Progenitor cell of endocrine pancreas (in vitro differentiated cells): ENCODE data around the gene BTF3. TPM values are rescaled to one million over a fixed set of nuclear protein-coding genes. Genes with fewer than 3 reads are reported as not detected.
A peak's percentile ranks its signal among the peaks of the same experiment; 100 is the strongest.

Experiments used
- DNase-seq: peaks from one replicate; pipeline ENCODE4 v3.0.0; 2021; ENCODE audit warnings: low spot score; ENCODE audit not compliant: unreplicated experiment
- H3K27ac Mint-ChIP-seq: 2 replicates; pipeline ENCODE4 v1.8.0; 2021; ENCODE audit warnings: mild to moderate bottlenecking, moderate library complexity, mixed read lengths
- H3K27me3 Mint-ChIP-seq: 2 replicates; pipeline ENCODE4 v1.8.0; 2021; ENCODE audit warnings: mixed read lengths
- H3K36me3 Mint-ChIP-seq: 2 replicates; pipeline ENCODE4 v1.8.0; 2022; ENCODE audit warnings: mixed read lengths; ENCODE audit not compliant: insufficient read depth
- H3K4me1 Mint-ChIP-seq: 2 replicates; pipeline ENCODE4 v1.8.0; 2021; ENCODE audit warnings: low read depth, mixed read lengths
- H3K4me3 Mint-ChIP-seq: 2 replicates; pipeline ENCODE4 v1.8.0; 2021; ENCODE audit warnings: low read depth, mild to moderate bottlenecking, moderate library complexity, mixed read lengths
- H3K9me3 Mint-ChIP-seq: 2 replicates; pipeline ENCODE4 v1.8.0; 2021; ENCODE audit warnings: low read depth, mixed read lengths
- total RNA-seq: library from RNA; stranded (reverse); gene quantifications from 2 replicates; pipeline ENCODE4 v1.2.1, GENCODE V29; 2021
- TF ChIP-seq, protein P1 (sequence below): fragments of 200-600 bp; sonication (generic); IDR thresholded peaks from one replicate; pipeline ENCODE4 v1.5.0; 2021; ENCODE audit warnings: antibody characterized with exemption, mild to moderate bottlenecking; ENCODE audit not compliant: unreplicated experiment

Gene BTF3
- total RNA-seq, 1 donor from 2014 or later: 589 TPM

DNA sequence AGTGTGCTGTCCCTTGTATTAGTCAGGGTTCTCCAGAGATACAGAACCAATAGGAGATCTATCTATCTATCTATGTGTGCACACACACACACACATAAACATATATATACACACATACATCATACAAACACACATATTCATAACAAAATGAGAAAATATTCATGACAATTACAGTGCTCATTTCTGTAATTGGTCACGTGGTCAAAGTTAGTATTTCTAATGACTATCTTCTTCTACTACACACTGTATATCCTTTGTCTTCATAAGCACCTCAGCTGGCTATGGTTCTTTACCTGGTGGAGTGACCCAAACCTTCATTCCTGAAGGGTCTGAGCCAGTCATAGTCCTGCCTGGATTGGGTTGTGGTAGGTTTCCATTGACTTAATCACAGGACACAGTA is 17.7 kb upstream of the BTF3 start:
- H3K4me1 Mint-ChIP-seq: no peaks in the 10 kb centered on the region
- H3K4me3 Mint-ChIP-seq: no peak overlapping the region
- H3K27me3 Mint-ChIP-seq: peaks cover 2% of the 10 kb centered on the region
- H3K36me3 Mint-ChIP-seq: no peaks in the 10 kb centered on the region
- no peak for DNase-seq
- TF ChIP-seq, protein P1, sequence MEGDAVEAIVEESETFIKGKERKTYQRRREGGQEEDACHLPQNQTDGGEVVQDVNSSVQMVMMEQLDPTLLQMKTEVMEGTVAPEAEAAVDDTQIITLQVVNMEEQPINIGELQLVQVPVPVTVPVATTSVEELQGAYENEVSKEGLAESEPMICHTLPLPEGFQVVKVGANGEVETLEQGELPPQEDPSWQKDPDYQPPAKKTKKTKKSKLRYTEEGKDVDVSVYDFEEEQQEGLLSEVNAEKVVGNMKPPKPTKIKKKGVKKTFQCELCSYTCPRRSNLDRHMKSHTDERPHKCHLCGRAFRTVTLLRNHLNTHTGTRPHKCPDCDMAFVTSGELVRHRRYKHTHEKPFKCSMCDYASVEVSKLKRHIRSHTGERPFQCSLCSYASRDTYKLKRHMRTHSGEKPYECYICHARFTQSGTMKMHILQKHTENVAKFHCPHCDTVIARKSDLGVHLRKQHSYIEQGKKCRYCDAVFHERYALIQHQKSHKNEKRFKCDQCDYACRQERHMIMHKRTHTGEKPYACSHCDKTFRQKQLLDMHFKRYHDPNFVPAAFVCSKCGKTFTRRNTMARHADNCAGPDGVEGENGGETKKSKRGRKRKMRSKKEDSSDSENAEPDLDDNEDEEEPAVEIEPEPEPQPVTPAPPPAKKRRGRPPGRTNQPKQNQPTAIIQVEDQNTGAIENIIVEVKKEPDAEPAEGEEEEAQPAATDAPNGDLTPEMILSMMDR: no peak
- no peaks in the 10 kb centered on the region for H3K9me3 Mint-ChIP-seq
- peak overlapping the region; percentile 33 for H3K27ac Mint-ChIP-seq

GRCh38 chr5:73482383-73483136 is 15.7 kb upstream of the BTF3 start:
- no peak overlapping the region for H3K27ac Mint-ChIP-seq
- H3K9me3 Mint-ChIP-seq: no peaks in the 10 kb centered on the region
- H3K4me3 Mint-ChIP-seq: no peak overlapping the region
- H3K27me3 Mint-ChIP-seq: peaks cover 2% of the 10 kb centered on the region
- TF ChIP-seq, protein P1: no peak
- no peaks in the 10 kb centered on the region for H3K4me1 Mint-ChIP-seq
- DNase-seq: no peak
- no peaks in the 10 kb centered on the region for H3K36me3 Mint-ChIP-seq

GRCh38 chr5:73483676-73484075 is 14.6 kb upstream of the BTF3 start:
- H3K36me3 Mint-ChIP-seq: no peaks in the 10 kb centered on the region
- no peak overlapping the region for H3K27ac Mint-ChIP-seq
- no peaks in the 10 kb centered on the region for H3K9me3 Mint-ChIP-seq
- H3K27me3 Mint-ChIP-seq: peaks cover 2% of the 10 kb centered on the region
- no peak overlapping the region for H3K4me3 Mint-ChIP-seq
- no peak for DNase-seq
- H3K4me1 Mint-ChIP-seq: no peaks in the 10 kb centered on the region
- TF ChIP-seq, protein P1: no peak

- no peak overlapping the region for H3K4me3 Mint-ChIP-seq
- TF ChIP-seq, protein P1: no peak
These were observed 13.7 kb upstream of the BTF3 start for GRCh38 chr5:73484511-73484910.

GRCh38 chr5:73485715-73486114 is 12.5 kb upstream of the BTF3 start:
- TF ChIP-seq, protein P1: no peak
- H3K9me3 Mint-ChIP-seq: no peaks in the 10 kb centered on the region
- H3K36me3 Mint-ChIP-seq: no peaks in the 10 kb centered on the region
- no peak overlapping the region for H3K4me3 Mint-ChIP-seq
- no peaks in the 10 kb centered on the region for H3K27me3 Mint-ChIP-seq
- DNase-seq: no peak
- no peak overlapping the region for H3K27ac Mint-ChIP-seq
- H3K4me1 Mint-ChIP-seq: no peaks in the 10 kb centered on the region

More at GRCh38 chr5:73484511-73484910, 13.7 kb upstream of the BTF3 start:
- H3K27ac Mint-ChIP-seq: no peak overlapping the region
- H3K4me1 Mint-ChIP-seq: no peaks in the 10 kb centered on the region
- no peak for DNase-seq
- peaks cover 2% of the 10 kb centered on the region for H3K27me3 Mint-ChIP-seq
- H3K9me3 Mint-ChIP-seq: no peaks in the 10 kb centered on the region
- H3K36me3 Mint-ChIP-seq: no peaks in the 10 kb centered on the region
